ENCODE data around the gene SPTSSB.
A peak's percentile ranks its signal among the peaks of the same experiment; 100 is the strongest.

Gene SPTSSB

GRCh38 chr3:161390200-161390599, 18.9 kb upstream of the SPTSSB start:
- DNase-seq, result no peak

- no peak for DNase-seq
Measured at GRCh38 chr3:161389445-161390035, 18.2 kb upstream of the SPTSSB start.

- DNase-seq, result no peak
Measured at GRCh38 chr3:161388855-161389254, 17.5 kb upstream of the SPTSSB start.

DNA sequence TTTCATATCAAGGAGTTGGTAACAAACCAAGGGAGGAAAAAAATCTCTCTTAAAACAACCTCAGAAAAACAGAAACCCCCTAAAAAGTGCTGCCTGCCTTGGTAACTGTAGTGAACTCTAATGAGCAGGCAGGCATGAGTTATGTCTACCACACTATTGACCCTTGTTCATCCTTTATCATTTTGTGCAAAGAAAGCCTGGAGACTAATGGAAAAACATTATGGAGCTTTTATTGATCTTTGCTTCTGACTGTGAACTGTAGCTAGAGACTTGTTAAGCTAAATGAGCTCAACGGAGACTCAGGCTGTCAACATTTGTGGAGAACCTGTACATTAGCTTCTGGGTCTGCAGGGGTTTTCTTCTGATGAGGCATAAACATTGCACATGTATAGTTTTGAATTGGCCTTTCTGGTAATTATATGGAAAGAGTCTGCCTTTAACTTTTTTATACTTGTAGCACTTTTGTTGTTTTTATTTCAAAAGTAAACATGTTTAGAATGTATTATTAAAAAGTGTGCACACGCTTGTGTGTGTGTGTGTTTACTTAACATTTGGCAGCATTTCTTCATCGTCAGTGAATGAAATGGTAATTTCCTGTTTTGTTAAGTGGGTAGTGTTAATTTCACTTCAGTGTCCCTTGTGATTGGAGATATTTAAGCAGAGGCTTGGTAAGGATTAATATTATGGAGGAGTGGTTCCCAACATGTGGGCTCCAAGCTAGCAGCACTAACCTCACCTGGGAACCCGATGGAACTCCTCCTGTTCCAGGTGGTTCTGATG, 15.9 kb upstream of the SPTSSB start:
- no peak for DNase-seq

- DNase-seq, result peak; percentile 4
Measured at GRCh38 chr3:161372321-161373260, 1.3 kb upstream of the SPTSSB start.

DNA sequence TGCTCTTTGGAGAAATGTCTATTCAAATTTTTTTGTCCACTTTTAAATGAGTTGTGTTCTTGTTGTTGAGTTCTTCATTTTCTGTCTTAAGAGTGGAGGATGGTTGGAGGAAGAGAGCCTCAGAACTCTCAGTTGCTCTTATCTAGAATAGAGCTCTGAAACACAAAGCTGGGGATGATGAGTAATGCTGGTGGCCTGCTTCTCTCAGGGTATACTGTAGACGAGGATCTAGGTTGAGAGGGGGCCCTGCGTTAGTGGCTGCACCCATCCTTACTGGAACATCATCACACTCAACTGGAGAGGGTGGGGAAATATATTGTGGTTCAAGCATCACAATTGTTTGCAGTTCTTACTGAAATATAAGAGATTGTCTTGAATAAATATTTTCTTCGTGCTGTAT, 1.8 kb downstream of the SPTSSB start:
- DNase-seq, result no peak

DNA sequence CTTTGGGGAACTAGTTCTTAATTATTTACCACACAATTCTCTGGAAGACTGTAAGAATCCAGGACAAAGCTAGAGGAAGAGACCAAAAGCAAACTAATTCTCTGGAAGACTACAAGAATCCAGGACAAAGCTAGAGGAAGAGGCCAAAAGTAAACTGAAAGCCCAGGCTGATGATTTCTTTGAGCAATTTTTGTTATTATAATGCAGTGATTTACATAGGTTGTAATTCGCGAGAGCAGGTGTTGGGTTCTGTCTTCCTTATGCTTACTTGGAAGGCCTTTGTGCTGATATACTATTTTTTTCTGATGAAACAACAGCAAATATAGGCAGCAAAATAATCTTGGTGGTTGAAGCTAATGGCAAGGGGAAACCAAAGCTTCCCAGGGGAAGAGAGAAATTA, 5.2 kb downstream of the SPTSSB start:
- no peak for DNase-seq

GRCh38 chr3:161358488-161358887, 12.8 kb downstream of the SPTSSB start:
- no peak for DNase-seq

GRCh38 chr3:161356287-161356686, 15.0 kb downstream of the SPTSSB start:
- DNase-seq, result no peak

- no peak for DNase-seq
Measured at GRCh38 chr3:161355508-161355907, 15.8 kb downstream of the SPTSSB start.

- DNase-seq, result no peak
Measured at GRCh38 chr3:161354554-161354953, 16.8 kb downstream of the SPTSSB start.

- no peak for DNase-seq
Measured at GRCh38 chr3:161351330-161351729, 20.0 kb downstream of the SPTSSB start.

DNA sequence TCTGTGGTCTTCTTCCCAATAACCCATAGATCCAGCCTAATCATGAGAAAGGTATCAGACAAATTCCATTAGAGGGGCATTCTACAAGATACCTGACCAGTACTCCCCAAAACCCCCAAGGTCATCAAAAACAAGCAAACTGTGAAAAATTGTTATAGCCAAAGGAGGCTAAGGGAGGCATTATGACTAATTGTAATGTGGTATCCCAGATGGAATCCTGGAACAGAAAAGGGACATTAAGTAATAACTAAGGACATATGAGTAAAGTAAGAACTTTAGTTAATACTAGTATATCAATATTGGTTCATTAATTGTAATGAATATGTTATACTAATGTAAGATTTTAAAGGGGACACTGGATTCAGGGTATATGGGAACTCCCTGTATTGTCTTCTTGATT, 20.4 kb downstream of the SPTSSB start:
- no peak for DNase-seq

GRCh38 chr3:161349529-161350312, 21.6 kb downstream of the SPTSSB start:
- no peak for DNase-seq

DNA sequence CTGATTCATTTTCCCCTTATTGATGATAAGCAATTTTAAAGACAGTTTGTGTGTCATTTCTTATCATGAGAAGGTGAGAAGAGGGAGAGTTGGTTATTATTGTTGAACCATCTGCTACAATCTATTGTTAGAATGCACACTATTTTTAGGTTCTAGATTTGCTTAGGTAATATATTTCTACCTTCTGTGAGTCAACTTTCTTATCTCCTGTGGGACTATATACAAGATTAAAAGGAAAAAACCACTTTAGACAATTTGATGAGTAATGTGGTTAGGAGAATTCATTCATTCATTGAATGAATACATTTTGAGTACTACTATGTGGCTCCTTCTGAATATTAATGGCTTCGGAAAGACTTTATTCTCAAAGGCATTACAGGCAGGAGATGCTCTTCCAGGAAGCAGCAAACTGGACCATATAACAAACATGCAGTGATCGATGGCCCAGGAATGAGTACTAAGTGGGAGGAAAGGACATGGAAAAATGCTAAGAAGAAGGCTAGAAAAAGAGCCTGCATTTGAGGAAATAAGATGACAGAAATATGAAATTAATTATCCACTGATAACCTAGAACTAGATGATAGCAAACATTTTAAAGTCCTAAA, 22.4 kb downstream of the SPTSSB start:
- no peak for DNase-seq

DNA sequence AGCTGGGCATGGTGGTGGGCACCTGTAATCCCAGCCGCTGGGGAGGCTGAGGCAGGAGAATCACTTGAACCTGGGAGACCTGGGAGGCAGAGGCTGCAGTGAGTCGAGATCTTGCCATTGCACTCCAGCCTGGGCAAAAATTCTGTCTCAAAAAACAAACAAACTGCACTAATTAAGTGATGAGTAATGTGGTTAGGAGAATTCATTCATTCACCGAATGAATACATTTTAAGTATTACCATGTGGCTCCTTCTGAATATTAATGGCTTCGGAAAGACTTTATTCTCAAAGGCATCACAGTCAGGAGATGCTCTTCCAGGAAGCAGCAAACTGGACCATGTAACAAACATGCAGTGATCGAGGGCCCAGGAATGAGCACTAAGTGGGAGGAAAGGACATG, 23.6 kb downstream of the SPTSSB start:
- DNase-seq, result no peak

GRCh38 chr3:161345023-161345422, 26.3 kb downstream of the SPTSSB start:
- no peak for DNase-seq

DNA sequence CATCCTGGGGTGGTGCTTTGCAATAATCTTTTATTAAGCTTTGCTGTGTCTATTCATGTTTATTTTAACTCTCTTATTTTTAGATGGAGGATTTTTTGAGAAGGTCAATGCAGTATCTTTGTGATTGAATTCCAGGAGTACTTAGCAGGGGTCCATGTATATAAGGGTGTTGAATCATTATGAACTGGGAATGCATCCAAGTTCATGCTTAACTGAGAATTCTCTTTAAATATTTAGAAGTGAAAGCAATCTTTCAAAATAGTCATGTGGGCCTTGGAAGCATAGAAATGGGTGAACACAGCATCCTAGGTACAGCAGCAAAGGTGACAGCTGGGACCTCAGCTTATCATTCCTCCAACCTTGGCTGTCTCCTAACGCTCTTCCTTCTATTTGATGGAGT, 27.3 kb downstream of the SPTSSB start:
- no peak for DNase-seq

DNA sequence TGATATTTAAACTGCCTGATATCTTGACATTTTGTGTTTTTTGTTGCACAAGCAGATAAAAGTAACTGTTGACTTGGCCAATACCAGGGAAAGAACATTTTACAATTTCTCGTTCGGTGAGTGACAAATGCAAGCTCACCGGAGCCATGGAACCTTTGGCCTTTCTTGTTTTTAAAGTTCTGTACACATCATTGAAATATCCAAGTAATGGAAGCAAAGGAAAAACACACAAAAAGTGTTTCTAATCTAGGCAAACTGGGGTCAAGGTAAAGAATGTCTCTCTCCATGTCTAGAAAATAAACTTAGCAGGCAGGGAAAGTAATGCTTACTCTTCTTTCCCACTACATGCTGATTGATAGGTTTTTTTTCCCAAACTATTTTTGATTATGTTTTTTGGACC, 27.8 kb downstream of the SPTSSB start:
- no peak for DNase-seq

GRCh38 chr3:161342629-161343028, 28.7 kb downstream of the SPTSSB start:
- no peak for DNase-seq

DNA sequence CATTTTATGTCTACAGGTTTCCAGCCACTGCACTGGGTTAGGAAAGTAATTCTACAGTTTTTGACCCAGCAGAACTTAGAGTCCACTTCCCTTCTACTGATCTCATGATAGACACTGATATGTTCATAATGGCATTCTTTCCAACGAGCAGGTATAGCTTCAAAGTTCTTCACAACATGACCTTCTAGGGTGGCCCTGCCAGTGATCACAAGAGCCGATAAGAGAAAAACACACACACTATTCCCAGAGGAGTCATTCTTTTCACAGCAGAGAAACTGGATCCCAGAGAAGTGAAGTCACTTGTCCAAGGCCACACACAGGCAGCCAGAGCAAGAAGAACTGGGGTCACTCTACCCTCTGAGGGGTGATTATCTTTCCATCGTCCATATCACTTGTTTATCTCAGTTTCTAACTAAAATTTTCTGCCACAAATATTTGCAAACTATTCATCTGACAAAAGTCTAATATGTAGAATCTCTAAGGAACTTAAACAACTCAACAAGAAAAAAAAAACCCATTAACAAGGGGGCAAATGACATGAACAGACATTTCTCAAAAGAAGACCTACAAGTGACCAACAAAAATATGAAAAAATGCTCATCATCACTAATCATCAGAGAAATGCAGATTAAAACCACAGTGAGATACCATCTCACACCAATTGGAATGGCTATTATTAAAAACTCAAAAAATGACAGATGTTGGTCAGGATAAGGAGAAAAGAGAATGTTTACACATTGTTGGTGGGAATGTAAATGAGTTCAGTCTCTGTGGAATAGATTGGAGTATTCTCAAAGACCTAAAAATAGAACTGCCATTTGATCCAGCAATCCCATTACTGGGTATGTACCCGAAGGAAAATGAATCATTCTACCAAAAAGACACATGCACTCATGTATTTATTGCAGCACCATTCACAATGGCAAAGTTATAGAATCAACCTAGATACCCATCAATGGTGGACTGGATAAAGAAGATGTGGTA, 31.5 kb downstream of the SPTSSB start:
- no peak for DNase-seq
